Muscle of leg (tissue), 11 donors: ENCODE results near the gene OASL. TPM values are rescaled to one million over a fixed set of nuclear protein-coding genes. Genes with fewer than 3 reads are reported as not detected.
"Not testable (repeated sequence)": the region's sequence is repeated elsewhere in the genome, so short reads cannot be mapped to it uniquely, and the experiment has no call there.

ENCODE experiments used
- DNase-seq: peaks from one replicate; pipeline ENCODE4 v3.0.0; 2013
- H3K27ac ChIP-seq: one replicate; pipeline ENCODE4 v1.5.1; 2013; ENCODE audit warnings: mild to moderate bottlenecking, low read length, control low read depth
- H3K27me3 ChIP-seq: one replicate; pipeline ENCODE4 v1.6.1; 2013; ENCODE audit warnings: low read length; ENCODE audit not compliant: control insufficient read depth, insufficient read depth
- H3K36me3 ChIP-seq: one replicate; pipeline ENCODE4 v1.6.1; 2013; ENCODE audit warnings: low read length; ENCODE audit not compliant: control insufficient read depth, insufficient read depth
- H3K4me1 ChIP-seq: one replicate; pipeline ENCODE4 v1.6.1; 2013; ENCODE audit warnings: low read length; ENCODE audit not compliant: control insufficient read depth, insufficient read depth
- H3K4me3 ChIP-seq: one replicate; pipeline ENCODE4 v1.5.1; 2013; ENCODE audit warnings: low read length, control low read depth
- H3K9me3 ChIP-seq: replicated peaks from 2 replicates; pipeline ENCODE4 v1.6.1; 2013; ENCODE audit warnings: low read depth, low read length; ENCODE audit not compliant: control insufficient read depth
- WGBS: methylation state at CpG from one replicate; pipeline ENCODE4 v1.1.5; 2013; ENCODE audit warnings: missing lambda C conversion rate; ENCODE audit not compliant: insufficient coverage; 5-methylcytosine and 5-hydroxymethylcytosine counted together
- polyA plus RNA-seq, 8 donors: library from polyadenylated mRNA; unstranded; fragments of 120-200 nt; gene quantifications; one replicate each; pipeline versions ENCODE4 v1.2.1 to v1.2.3, GENCODE V29; 2013; ENCODE audit warnings: inconsistent platforms in 1 of 8, low replicate concordance in 1 of 8; ENCODE audit not compliant: insufficient read length in 8 of 8, insufficient read depth in 1 of 8
- total RNA-seq: library from RNA; stranded (reverse); fragments of 120-200 nt; gene quantifications from one replicate; pipeline ENCODE4 v1.2.4, GENCODE V29; 2013

The OASL gene
- total and polyA plus RNA-seq, 9 donors = 0.04 to 0.17 (median 0.09) TPM; not detected in 2

DNA sequence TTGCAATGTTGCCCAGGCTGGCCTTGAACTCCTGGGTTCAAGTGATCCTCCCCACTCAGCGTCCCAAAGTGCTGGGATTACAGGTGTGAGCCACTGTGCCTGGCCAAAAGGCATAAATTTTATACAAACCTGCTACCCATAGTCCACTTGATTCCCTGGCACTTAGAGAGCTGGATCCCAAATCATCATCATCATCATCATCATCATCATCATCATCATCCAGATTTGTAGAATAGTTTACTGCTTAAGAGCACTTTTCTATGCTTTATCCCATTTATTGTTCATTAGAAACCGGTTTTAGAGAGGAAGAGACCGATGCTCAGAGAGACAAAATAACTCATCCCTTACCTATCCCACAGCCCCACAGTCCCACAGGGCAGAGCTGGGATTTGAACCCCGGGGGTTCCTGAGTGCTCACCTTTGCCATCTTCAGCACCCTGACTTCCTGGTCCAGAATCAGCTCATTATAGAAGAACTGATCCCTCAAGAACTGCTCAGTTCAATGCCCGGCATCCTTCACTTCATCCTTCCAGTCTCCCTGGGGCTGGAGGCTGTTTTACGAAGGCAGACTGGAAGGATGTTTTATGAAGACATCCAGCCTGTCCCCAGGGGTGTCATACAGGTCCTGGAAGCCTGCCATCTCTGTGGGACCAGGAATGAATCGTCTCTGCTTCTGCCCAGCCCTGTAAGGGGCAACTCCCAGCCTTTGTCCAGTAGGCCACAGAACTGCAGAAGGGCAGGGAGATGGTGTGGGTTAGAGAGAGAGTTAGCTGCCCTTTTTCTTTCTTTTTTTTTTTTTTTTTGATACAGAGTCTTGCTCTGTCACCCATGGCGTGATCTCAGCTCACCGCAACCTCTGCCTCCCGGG lies 20.2 kb upstream of the OASL start:
- Histone ChIP-seq H3K36me3 (no peaks in the 10 kb centered on the region), H3K9me3 (no peaks in the 10 kb centered on the region), H3K27ac (peak overlapping the region; percentile 86), H3K27me3 (no peaks in the 10 kb centered on the region), H3K4me1 (peaks cover 9% of the 10 kb centered on the region), H3K4me3 (no peak overlapping the region)
- WGBS = 74% methylated on average over 5 of the region's 10 CpGs
- DNase-seq = peak; percentile 30

DNA sequence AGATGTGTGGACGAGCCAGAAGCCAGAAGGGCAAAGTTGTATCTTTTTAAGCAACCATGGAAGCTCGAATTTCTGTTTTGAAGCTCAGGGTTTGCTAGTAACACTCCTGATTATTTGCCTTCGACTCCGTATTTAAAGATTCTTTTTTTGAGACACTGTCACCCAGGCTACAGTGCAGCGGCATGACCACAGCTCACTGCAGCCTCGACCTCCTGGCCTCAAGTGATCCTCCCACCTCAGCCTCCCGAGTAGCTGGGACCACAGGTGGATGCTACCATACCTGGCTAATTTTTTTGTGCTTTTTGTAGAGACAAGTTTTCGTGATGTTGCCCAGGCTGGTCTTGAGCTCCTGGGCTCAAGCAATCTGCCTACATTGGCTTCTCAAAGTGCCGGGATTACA lies 18.7 kb upstream of the OASL start:
- peaks cover 9% of the 10 kb centered on the region for H3K4me1 ChIP-seq
- DNase-seq = no peak
- H3K36me3 ChIP-seq = no peaks in the 10 kb centered on the region
- no peak overlapping the region for H3K4me3 ChIP-seq
- no peaks in the 10 kb centered on the region for H3K9me3 ChIP-seq
- H3K27me3 ChIP-seq = no peaks in the 10 kb centered on the region
- no peak overlapping the region for H3K27ac ChIP-seq
- WGBS = 63% methylated on average over 9 of the region's 9 CpGs

DNA sequence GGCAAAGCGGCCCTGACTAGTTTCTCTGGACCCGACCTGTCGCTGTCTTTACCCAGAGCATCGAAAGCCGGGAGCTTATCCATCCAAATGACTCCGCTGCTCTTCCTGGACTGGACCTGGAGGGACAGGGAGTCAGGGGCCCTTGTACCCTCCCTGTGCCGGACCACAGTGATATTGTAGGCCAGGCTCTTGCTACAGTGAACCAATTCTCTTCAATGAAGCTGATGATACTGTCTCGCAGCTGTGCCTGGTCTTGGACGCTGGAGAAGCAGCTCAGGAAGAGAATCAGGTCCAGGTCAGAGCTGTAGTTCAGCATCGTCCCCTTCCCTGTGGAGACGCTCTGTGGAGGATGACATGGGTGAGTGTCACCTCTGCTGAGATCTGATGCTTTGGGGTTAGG lies 14.7 kb upstream of the OASL start:
- Histone ChIP-seq H3K4me1 (no peaks in the 10 kb centered on the region), H3K27me3 (peaks cover 2% of the 10 kb centered on the region), H3K36me3 (no peaks in the 10 kb centered on the region), H3K27ac (no peak overlapping the region), H3K9me3 (no peaks in the 10 kb centered on the region), H3K4me3 (no peak overlapping the region)
- no peak for DNase-seq
- WGBS = 88% methylated on average over 10 of the region's 11 CpGs

DNA sequence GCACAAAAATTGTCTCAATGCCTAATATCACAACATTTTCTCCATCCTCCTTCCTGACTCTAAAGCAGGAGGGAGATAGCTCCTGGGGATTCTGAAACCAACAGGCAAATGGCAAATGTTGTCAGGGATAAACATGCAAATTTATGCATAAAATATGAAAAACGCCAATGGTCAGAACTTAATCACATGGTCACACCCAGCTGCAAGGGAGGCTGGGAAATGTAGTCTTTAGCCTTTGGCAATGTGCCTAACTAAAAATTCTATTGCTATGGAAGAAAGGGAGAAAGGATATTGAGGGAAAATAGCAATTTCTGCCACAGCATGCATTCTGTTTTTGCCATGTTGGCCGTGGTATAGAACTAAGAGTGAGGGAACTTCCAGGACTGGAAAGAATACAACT lies 11.7 kb upstream of the OASL start:
- Histone ChIP-seq H3K4me3 (no peak overlapping the region), H3K27me3 (peaks cover 2% of the 10 kb centered on the region), H3K27ac (no peak overlapping the region), H3K4me1 (no peaks in the 10 kb centered on the region), H3K36me3 (no peaks in the 10 kb centered on the region), H3K9me3 (no peaks in the 10 kb centered on the region)
- DNase-seq = peak; percentile 10
- 100% methylated on average over 1 of the region's 2 CpGs for WGBS

DNA sequence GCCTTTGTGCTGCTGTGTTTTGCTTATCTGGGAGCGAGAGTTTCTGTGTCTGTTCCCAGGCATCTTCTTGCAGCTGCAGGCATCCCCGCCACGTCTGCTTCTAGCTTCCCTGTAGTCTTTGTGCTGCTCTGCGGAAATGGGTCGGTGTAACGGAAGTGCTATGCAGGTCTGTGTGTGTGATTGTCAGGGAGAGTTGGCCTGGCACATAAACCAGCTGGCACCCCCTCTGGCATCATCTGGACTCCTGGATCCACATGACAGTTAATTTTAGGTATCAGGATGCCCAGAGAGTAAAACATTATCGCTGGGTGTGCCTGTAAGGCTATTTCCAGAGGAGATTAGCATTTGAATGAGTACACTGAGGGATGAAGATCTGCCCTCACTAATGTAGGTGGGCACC lies 9.4 kb upstream of the OASL start:
- Histone ChIP-seq H3K9me3 (no peaks in the 10 kb centered on the region), H3K36me3 (no peaks in the 10 kb centered on the region), H3K4me3 (no peak overlapping the region), H3K27me3 (peaks cover 2% of the 10 kb centered on the region), H3K4me1 (no peaks in the 10 kb centered on the region), H3K27ac (no peak overlapping the region)
- 38% methylated on average over 4 of the region's 7 CpGs for WGBS
- no peak for DNase-seq

DNA sequence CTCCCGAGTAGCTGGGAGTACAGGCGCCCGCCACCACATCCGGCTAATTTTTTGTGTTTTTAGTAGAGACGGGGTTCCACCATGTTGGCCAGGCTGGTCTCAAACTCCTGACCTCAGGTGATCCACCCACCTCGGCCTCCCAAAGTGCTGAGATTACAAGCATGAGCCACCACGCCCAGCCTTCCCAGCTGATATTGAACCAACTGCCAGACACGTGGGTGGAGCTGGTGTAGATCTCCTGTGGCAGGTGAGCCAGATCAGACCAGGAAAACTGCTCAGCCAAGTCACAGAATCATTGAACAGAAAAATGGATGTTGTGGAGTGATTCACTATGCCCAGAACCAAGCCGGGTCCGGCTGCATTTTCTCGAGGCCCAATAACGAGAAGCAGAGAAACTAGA lies 8.4 kb upstream of the OASL start:
- H3K36me3 ChIP-seq, H3K27me3 ChIP-seq, H3K27ac ChIP-seq, H3K4me1 ChIP-seq, H3K9me3 ChIP-seq, H3K4me3 ChIP-seq, DNase-seq: not testable (repeated sequence)
- WGBS = no CpG with 5 or more reads among the region's 12 CpGs

DNA sequence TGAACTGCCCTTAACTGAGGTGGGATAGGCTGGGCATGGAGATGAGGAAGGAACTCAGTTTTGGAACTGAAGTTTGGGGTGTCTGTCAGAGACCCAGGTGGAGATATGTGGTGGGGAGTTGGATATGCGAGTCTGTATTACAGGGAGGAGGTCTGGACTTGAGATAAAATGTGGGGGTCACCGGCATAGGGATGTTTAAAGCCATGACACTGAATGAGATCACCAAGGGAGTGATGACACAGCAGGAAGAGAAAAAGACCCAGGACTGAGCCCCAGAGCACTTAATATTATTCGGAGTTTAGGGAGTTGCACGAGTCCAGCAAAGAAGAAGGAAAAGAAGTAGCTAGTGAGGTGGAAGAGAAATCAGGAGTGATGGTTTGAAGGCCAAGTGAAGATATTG lies 4.0 kb upstream of the OASL start:
- Histone ChIP-seq H3K9me3 (no peaks in the 10 kb centered on the region), H3K36me3 (no peaks in the 10 kb centered on the region), H3K4me1 (peaks cover 8% of the 10 kb centered on the region), H3K27ac (no peak overlapping the region), H3K4me3 (no peak overlapping the region), H3K27me3 (peaks cover 8% of the 10 kb centered on the region)
- DNase-seq = no peak
- WGBS = 82% methylated on average over 4 of the region's 4 CpGs

DNA sequence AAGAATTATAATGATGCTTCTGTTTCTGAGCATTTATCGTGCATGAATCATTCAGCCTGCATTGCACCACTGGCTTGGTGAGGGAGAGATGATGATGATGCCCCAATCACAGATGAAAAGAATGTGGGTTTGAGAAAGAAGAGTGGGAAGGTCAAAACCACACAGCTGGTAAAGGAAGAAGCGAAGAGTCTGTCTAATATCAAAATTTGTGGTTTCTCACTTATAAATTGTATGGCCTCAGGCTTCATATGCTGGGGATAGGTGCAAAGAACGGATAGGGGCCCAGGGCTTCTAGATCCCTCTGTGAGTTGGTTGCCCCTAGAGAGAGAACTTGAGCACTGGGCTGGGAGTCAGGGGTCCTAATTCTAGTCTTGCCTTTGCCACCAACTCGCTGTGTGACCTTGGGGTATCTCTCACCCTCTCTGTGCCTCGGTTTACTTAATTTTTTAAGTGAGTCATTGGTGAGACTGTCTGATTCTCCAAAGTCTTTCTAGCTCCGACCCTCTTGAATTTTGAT lies 2.2 kb downstream of the OASL start:
- Histone ChIP-seq H3K4me1 (peaks cover 8% of the 10 kb centered on the region), H3K36me3 (no peaks in the 10 kb centered on the region), H3K27me3 (peaks cover 8% of the 10 kb centered on the region), H3K4me3 (no peak overlapping the region), H3K27ac (no peak overlapping the region), H3K9me3 (no peaks in the 10 kb centered on the region)
- DNase-seq = no peak
- WGBS = 74% methylated on average over 4 of the region's 6 CpGs

DNA sequence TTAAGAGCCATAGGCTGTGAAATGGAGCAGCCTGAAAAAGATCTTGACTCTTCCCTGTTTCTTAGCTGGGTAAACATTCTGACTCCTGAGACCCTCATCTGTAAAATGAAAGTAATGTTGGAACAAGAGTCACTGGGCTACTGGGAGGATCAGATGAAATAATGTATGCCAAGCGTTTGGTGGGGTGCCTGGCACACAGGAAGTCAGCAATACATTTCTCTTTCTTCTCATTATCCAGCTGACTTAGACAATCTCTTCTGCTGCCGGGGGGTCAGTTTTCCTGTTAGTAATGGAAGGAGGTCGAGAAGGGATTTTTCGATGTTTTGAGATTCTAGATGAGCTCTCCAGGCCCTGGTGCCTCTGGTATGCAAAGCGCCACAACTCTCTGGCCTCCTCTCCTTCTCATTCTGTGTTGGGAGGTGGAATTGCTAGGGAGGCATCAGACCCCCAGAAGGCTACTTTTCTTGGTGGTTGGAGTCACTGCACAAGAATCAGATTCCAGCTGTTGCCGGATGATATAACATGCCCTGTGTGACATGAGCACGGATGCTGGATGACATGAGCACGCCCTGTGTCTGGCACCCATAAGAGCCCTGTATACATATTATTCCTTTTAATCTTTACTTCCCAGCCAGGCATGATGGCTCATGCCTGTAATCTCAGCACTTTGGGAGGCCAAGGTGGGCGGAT lies 4.3 kb downstream of the OASL start:
- Histone ChIP-seq H3K4me3 (no peak overlapping the region), H3K4me1 (peaks cover 8% of the 10 kb centered on the region), H3K27me3 (peaks cover 3% of the 10 kb centered on the region), H3K36me3 (no peaks in the 10 kb centered on the region), H3K9me3 (no peaks in the 10 kb centered on the region), H3K27ac (no peak overlapping the region)
- 64% methylated on average over 3 of the region's 9 CpGs for WGBS
- no peak for DNase-seq

DNA sequence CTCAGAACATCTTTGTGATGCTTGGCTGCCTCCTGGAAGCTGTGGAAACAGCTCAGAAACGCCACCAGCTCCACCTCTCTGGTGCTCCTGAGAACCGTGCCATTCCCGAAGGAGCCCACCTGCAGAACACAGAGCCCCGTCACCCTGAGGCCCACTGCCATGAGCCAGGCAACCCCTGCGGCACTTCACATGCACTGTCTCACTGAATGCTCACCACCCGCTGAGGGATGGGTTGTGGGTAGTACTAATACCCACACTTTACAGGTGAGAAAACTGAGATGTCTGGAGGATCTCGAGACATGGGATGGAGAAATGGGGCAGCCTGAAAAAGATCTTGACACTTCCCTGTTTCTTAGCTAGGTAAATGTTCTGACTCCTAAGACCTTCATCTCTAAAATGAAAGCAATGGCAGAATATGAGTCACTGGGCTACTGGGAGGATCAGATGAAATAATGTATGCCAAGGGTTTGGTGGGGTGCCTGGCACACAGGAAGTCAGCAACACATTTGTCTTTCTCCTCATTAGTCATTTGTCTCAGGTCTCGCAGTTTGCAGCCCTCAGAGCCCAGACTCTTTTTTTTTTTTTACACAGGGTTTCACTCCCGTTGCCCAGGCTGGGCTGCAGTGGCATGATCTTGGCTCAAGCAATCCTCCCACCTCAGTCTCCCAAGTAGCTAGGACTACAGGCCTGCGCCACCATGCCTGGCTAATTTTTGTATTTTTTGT lies 5.3 kb downstream of the OASL start:
- no peak overlapping the region for H3K27ac ChIP-seq
- WGBS = 75% methylated on average over 2 of the region's 10 CpGs
- H3K36me3 ChIP-seq = no peaks in the 10 kb centered on the region
- H3K4me1 ChIP-seq = peaks cover 3% of the 10 kb centered on the region
- no peak overlapping the region for H3K4me3 ChIP-seq
- peaks cover 1% of the 10 kb centered on the region for H3K27me3 ChIP-seq
- DNase-seq = no peak
- H3K9me3 ChIP-seq = no peaks in the 10 kb centered on the region
